HG02943 (cell line): ENCODE results near the gene CENPN.

ENCODE experiments used
- ATAC-seq: cut with Tn5 transposase; IDR thresholded peaks from one replicate; pipeline ENCODE4 v1.9.1; 2021; ENCODE audit warnings: mild to moderate bottlenecking, low read depth, moderate library complexity; ENCODE audit not compliant: unreplicated experiment

Gene CENPN

DNA sequence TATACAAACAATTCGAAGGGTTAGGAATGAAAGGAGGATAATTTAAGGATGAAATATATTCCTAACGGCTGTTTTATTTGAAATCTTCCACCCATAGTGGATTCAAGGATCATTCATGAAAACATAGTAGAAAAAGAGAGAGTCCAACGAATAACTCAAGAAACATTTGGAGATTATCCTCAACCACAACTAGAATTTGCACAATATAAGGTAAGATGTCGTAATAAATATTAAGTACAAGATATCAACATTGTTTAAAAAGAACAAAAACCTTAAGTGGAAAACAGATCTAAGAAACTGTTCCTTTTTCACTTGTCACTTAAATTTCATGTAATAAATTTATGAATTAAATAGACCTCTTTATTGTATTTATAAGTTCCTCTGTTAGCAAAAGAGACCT, 19.4 kb downstream of the CENPN start:
- no peak for ATAC-seq

DNA sequence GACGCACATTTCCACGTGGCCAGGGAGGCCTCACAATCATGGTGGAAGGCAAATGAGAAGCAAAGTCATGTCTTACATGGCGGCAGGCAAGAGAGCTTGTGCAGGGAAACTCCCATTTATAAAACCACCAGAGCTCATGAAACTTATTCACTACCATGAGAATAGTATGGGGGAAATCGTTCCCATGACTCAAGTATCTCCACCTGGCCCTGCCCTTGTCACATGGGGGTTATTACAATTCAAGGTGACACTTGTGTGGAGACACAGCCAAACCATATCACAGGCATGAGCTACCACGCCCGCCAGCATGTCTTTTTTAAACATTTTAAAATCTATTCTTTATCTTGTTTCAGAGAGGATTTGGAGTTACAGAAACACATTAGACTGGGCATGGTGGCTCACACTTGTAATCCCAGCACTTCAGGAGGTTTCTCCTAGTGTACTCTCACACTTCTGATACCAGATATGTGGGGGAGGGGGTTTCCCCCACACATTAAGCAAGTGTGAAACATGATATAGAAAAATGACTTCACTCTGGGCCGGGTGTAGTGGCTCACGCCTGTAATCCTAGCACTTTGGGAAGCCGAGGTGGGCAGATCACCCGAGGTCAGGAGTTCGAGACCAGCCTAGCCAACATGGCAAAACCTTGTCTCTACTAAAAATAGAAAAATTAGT, 23.1 kb downstream of the CENPN start:
- ATAC-seq, result no peak

- peak; percentile 79 for ATAC-seq
Measured at GRCh38 chr16:81035398-81035974, 28.5 kb downstream of the CENPN start, which contains the start of gene ATMIN. TSS of gene ATMIN (plus strand) at chr16:81035842. CDS start at chr16:81035871, 29 bp downstream.

DNA sequence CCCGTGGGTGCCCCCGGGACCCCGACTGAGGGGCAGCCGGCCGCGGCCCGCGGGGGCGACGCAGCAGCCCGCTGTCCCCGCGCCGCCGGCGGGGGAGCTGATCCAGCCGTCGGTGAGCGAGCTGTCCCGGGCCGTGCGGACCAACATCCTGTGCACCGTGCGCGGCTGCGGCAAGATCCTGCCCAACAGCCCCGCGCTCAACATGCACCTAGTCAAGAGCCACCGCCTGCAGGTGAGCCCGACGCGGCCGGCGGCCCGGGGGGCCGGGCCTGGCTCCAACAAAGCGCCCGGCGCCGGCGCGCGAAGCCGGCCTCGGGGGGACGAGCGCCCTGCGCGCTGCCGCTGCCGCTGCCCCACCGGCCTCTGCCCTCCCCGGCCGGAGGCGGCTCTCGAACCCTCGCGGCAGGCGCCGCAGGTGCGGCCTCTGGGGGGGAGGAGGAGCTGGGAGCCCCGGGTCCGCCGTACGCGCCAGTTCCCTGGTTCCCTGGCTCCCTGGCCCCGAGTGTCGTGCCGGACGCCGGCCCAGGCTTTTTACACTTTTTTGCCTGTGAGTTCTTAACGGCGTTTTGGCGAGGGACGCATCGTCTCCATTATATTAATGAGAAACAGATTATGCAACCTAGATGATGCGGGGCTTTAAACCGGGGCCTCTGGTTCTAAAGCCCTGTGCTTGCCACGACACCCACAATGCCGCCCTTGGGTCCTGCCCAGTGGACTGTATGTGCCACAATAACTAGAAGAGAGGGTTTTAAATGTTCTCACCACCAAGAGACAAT, 29.1 kb downstream of the CENPN start:
- ATAC-seq, result peak; percentile 55

DNA sequence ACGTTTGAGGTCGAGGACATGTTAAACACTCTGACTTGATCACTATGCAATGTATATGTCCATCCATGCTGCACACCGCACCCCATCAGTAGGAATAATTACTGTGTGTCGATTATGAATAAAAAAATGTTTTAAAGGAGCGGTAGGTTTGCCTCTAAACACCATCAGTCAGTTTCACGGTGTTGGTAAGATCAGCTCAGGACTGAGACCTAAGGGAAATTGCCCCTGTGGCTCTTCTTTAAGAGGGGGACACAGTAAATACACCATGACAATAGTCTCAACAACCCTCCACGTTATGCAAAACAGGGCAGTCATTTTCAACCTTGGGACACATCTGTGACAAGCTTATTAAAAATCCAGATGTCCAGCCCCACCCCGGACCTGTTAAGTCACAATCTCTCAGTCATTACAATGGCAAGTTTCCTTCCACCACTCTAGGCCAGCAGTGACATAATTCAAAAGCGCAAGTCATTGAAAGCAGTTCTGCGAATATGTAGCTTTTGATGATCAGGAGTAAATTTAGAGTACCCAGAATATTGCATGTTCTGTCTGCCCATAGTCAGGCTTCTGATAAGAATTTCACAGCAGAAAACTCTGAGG, 29.8 kb downstream of the CENPN start:
- no peak for ATAC-seq

DNA sequence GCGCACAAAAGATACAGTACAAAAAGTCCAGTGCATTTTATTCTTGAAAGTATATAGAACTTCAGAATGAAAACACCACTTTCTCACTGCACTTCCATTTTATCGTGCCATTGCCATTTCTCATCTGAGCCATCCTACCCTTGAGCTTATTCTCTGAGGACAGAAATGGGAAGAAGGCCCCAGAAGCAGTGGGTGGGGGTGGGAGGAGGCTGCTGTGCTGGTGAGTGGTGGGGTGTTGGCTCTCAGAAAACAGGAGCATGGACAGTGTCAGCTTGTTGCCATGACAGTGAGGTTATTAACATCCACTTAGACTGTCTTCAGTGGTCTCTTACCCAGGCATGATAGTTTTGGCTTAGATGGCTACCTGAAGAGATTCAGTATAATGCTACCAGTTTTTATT, 33.1 kb downstream of the CENPN start:
- no peak for ATAC-seq

- no peak for ATAC-seq
Measured at GRCh38 chr16:81040842-81041241, 33.8 kb downstream of the CENPN start.

GRCh38 chr16:81041696-81042095, 34.7 kb downstream of the CENPN start:
- no peak for ATAC-seq

DNA sequence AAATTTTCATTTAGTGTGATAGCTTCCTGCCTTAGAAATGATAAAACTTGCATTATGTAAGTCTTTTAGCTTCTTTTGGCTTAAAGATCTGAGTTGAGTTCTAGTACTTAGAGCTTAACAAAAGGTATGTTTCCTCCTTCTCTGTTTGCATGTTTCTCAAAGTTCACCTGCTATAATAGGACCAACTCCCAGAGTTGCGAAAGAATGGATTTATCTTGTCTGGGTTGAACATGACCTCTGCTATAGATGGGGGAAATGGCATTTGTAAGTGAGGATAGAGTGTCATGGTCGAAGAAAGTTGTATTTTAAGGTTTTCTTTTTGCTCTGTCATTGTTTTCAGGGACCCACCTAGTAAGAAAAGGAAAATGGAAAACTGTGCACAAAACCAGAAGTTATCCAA, 35.8 kb downstream of the CENPN start:
- no peak for ATAC-seq

GRCh38 chr16:81053761-81054160, 46.7 kb downstream of the CENPN start:
- no peak for ATAC-seq

- no peak for ATAC-seq
Measured at GRCh38 chr16:81060576-81061306, 53.7 kb downstream of the CENPN start.

GRCh38 chr16:81061307-81061640, 54.3 kb downstream of the CENPN start:
- no peak for ATAC-seq

DNA sequence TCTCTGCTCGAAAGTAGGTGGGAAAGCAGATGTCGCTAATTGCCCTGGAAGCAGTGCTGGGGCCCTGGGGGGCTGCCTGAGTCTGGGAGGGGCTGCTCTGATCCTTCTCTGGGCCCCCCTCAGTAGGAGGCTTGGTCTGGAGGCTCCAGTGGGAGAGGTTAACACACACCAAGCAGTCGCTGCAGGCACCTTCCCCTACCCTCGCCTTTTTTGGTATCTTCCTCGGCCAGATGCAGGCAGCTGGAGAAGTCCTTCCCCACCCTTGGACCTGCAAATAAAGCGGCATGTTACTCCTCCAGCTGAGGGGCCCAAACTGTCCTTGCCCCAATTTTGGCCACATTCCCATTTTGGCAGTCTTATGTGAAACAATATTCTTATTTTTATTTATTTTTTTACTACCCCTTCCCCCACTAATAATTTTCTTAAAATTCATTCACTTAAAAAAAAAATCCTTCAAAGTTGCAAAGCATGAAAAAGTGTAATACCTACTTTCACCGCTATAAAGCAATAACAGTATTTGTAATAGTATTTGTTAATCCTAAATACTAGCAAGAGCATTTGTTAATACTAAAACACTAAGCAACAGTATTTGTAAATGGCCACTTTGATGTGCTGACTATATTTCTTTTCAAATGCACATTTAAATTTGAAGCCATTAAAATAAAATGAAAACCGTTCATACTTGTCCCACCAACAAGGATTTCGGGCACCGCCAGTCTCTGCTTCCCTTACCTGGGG, 55.0 kb downstream of the CENPN start:
- ATAC-seq, result no peak

DNA sequence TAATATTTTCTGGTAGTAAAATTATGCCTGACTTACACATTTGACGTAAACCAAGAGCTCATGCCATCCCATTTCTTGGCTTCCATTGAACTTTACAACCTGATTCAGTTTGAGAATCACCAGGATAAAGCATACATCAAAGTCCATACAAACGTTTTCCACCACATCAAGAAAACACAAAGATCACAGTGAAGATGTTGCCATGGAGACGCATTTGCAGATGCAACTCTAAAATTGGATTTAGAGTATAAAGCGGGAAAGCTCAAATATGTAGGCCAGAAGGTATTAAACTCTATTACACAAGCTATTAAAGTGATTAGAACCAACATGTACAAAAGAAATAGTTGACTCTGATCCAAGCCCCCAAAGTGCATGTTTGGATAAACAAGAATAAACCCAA, 59.7 kb downstream of the CENPN start:
- ATAC-seq, result no peak

GRCh38 chr16:81067166-81067565, 60.2 kb downstream of the CENPN start:
- ATAC-seq, result no peak

- no peak for ATAC-seq
Measured at GRCh38 chr16:81069063-81069462, 62.0 kb downstream of the CENPN start.

- ATAC-seq, result no peak
Measured at GRCh38 chr16:81070979-81071378, 64.0 kb downstream of the CENPN start.

GRCh38 chr16:81071805-81072204, 64.8 kb downstream of the CENPN start:
- ATAC-seq, result no peak

DNA sequence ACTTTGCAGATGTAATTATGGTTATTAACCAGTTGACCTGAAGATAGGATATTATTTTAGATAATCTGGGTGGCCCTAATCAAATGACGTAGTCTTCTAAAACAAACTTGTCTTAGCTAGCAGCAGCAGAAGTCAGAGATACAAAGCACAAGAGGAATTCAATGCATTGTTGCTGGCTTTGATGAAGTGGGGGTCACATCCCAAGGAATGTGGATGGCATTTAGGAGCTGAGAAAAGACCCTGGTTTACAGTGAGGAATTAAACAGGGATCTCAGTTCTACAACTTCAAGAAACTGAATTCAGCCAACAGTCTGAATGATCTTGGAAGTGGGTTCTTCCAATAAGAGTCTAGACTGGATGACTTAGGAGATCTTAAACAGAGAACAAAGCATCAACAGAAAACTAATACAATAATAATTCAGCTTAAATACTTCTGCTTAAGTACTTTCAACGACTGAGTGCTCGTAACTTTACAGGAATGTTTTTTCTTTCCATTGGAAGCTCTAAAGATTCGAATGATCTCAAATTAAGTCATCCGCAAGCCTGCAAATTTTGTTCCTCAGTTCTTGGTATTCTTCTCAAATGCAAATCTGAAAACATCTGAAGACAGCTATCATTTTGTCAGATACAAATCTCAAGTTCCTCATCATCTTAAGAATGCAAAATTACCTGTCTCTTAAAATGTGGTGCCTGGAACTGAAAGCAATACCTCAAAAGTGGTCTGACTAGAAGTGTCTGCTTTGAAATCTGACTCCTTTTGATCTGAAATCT, 66.7 kb downstream of the CENPN start:
- ATAC-seq, result no peak
